Large intestine (tissue), 3 donors: ENCODE data around the gene GOLGA3. TPM values are rescaled to one million over a fixed set of nuclear protein-coding genes. Genes with fewer than 3 reads are reported as not detected.
"Not testable (repeated sequence)": the region's sequence is repeated elsewhere in the genome, so short reads cannot be mapped to it uniquely, and the experiment has no call there.

Source experiments
- DNase-seq, 2 donors: peaks; one replicate each; pipeline versions ENCODE4 v3.0.0 to v3.0.0-alpha.2; 2013
- H3K27ac ChIP-seq: one replicate; pipeline ENCODE4 v1.5.1; 2013; ENCODE audit warnings: low read length
- H3K27me3 ChIP-seq: 2 replicates; pipeline ENCODE4 v1.6.1; 2013; ENCODE audit warnings: low read length; ENCODE audit not compliant: control insufficient read depth, insufficient read depth
- H3K36me3 ChIP-seq: 2 replicates; pipeline ENCODE4 v1.6.1; 2013; ENCODE audit warnings: low read length; ENCODE audit not compliant: control insufficient read depth, insufficient read depth
- H3K4me1 ChIP-seq: one replicate; pipeline ENCODE4 v1.6.1; 2013; ENCODE audit warnings: low read length; ENCODE audit not compliant: control insufficient read depth, insufficient read depth
- H3K4me3 ChIP-seq: one replicate; pipeline ENCODE4 v1.5.1; 2013; ENCODE audit warnings: low read length
- H3K9me3 ChIP-seq: one replicate; pipeline ENCODE4 v1.6.1; 2013; ENCODE audit warnings: mild to moderate bottlenecking, low read depth, low read length, moderate library complexity; ENCODE audit not compliant: control insufficient read depth
- WGBS: methylation state at CpG from one replicate; pipeline ENCODE4 v1.1.5; 2013; ENCODE audit warnings: low lambda C conversion rate; ENCODE audit not compliant: insufficient coverage; 5-methylcytosine and 5-hydroxymethylcytosine counted together
- polyA plus RNA-seq: library from polyadenylated mRNA; unstranded; fragments of 120-200 nt; gene quantifications from one replicate; pipeline ENCODE4 v1.2.1, GENCODE V29; 2013

GOLGA3 gene
- polyA plus RNA-seq, 1 donor = 31.9 TPM

DNA sequence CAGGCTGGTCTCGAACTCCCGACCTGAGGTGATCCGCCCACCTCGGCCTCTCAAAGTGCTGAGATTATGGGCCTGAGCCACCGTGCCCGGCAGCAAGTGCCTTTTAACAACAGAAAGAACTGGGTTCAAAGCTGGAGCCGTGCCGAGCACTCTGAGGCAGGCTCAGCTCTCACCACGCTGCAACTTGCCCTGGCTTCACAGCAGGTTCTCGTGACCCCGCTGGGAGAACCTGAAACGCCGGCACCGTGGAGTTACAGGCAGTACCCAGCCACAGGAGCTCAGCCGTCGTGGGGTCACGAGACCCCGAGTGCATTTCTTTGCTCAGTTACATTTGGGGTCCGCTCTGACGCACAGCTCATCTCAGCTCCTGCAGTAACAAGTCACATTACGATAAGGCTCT lies 14.4 kb downstream of the GOLGA3 start:
- Histone ChIP-seq H3K36me3 (peaks cover 69% of the 10 kb centered on the region), H3K27ac (no peak overlapping the region), H3K9me3 (no peaks in the 10 kb centered on the region), H3K4me1 (no peaks in the 10 kb centered on the region), H3K4me3 (no peak overlapping the region), H3K27me3 (no peaks in the 10 kb centered on the region)
- DNase-seq = no peak
- WGBS = no CpG with 5 or more reads among the region's 21 CpGs

DNA sequence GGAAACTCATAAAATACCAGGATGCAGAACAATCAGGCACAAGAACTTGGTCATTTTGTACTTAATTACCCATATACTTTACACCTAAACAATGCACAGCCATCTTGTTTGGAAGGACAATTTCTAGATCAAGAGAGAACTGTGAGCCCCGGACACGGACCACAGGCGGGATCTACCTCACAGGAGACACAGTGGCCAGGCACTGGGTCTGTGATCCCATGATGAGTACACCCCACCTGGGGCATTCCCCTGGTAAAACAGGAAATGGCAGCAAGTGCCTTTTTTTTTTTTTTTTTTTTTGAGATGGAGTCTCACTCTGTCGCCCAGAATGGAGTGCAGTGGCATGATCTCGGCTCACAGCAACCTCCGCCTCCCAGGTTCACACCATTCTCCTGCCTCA lies 15.2 kb downstream of the GOLGA3 start:
- WGBS = no CpG with 5 or more reads among the region's 6 CpGs
- no peak for DNase-seq
- no peaks in the 10 kb centered on the region for H3K27me3 ChIP-seq

DNA sequence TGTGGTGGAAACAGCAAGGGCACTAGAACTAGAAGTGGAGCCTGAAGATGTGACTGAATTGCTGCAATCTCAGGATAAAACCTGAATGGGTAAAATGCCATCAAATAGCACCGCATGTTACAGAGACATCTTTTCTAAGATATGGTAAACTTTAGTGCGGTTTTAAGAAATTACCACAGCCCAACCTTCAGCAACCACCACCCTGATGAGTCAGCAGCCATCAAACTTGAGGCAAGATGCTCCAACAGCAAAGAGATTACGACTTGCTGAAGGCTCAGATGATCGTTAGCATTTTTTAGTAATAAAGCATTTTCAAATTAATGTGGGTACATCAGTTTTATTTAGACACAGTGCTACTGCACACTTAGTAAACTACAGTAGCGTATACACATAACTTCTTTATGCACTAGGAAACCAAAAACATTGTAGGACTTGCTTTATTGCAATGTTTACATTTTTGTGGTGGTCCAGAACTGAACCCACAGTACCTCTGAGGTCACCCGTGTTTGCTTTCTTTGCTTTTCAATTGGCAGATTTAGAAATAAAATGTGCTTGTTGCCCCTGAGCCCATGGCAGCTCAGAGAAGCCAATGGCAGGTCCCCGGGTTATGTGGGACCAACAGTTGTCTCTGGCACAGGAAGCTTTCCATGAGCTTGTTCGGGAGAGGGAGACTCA lies 15.9 kb downstream of the GOLGA3 start:
- H3K36me3 ChIP-seq = peaks cover 68% of the 10 kb centered on the region
- H3K9me3 ChIP-seq = no peaks in the 10 kb centered on the region
- no peaks in the 10 kb centered on the region for H3K4me1 ChIP-seq
- H3K4me3 ChIP-seq = no peak overlapping the region
- WGBS = no CpG with 5 or more reads among the region's 8 CpGs
- H3K27ac ChIP-seq = no peak overlapping the region
- H3K27me3 ChIP-seq = no peaks in the 10 kb centered on the region
- DNase-seq = no peak

More for the DNA sequence above, 15.2 kb downstream of the GOLGA3 start:
- no peak overlapping the region for H3K27ac ChIP-seq
- H3K36me3 ChIP-seq = peaks cover 67% of the 10 kb centered on the region
- no peak overlapping the region for H3K4me3 ChIP-seq
- H3K4me1 ChIP-seq = no peaks in the 10 kb centered on the region
- no peaks in the 10 kb centered on the region for H3K9me3 ChIP-seq

GRCh38 chr12:132809391-132809790 lies 19.3 kb downstream of the GOLGA3 start:
- not testable (repeated sequence) for H3K27me3 ChIP-seq, H3K9me3 ChIP-seq, H3K4me3 ChIP-seq, H3K27ac ChIP-seq, H3K4me1 ChIP-seq, DNase-seq
- H3K36me3 ChIP-seq = peaks cover 70% of the 10 kb centered on the region
- WGBS = no CpG with 5 or more reads among the region's 13 CpGs

GRCh38 chr12:132807295-132808092 lies 21.2 kb downstream of the GOLGA3 start:
- no peaks in the 10 kb centered on the region for H3K27me3 ChIP-seq
- DNase-seq = no peak
- peaks cover 72% of the 10 kb centered on the region for H3K36me3 ChIP-seq
- no peaks in the 10 kb centered on the region for H3K4me1 ChIP-seq
- no peak overlapping the region for H3K4me3 ChIP-seq
- no CpG with 5 or more reads among the region's 25 CpGs for WGBS
- no peak overlapping the region for H3K27ac ChIP-seq
- peaks cover 4% of the 10 kb centered on the region for H3K9me3 ChIP-seq

- no peaks in the 10 kb centered on the region for H3K27me3 ChIP-seq
- H3K27ac ChIP-seq = no peak overlapping the region
- no peak overlapping the region for H3K4me3 ChIP-seq
- H3K9me3 ChIP-seq = peaks cover 4% of the 10 kb centered on the region
- H3K4me1 ChIP-seq = no peaks in the 10 kb centered on the region
- no peak for DNase-seq
- peaks cover 74% of the 10 kb centered on the region for H3K36me3 ChIP-seq
- WGBS = 100% methylated on average over 9 of the region's 18 CpGs
These were observed 21.8 kb downstream of the GOLGA3 start for GRCh38 chr12:132806857-132807256.

DNA sequence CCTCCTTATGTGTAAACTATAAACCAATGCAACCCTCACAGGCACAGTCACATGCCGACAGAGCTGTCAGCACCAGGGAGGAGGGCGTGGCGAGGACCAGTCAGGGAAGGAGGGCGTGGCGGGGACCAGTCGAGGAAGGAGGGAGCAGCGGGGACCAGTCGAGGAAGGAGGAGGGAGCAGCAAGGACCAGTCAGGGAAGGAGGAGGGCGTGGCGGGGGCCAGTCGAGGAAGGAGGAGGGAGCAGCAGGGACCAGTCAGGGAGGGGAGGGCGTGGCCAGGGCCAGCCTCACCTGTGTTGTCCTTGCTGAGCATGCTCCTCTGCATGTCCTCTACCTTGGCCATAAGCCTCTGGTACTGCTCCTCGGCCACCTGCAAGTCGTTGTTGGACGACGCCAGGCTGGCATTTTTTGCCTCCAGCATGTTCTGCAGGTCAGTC lies 24.2 kb downstream of the GOLGA3 start:
- no CpG with 5 or more reads among the region's 16 CpGs for WGBS
- H3K4me1 ChIP-seq = no peaks in the 10 kb centered on the region
- peak in 1 of 2 donors; percentile 44 for DNase-seq
- H3K27me3 ChIP-seq = no peaks in the 10 kb centered on the region
- peaks cover 4% of the 10 kb centered on the region for H3K9me3 ChIP-seq
- peaks cover 80% of the 10 kb centered on the region for H3K36me3 ChIP-seq
- no peak overlapping the region for H3K27ac ChIP-seq
- no peak overlapping the region for H3K4me3 ChIP-seq

DNA sequence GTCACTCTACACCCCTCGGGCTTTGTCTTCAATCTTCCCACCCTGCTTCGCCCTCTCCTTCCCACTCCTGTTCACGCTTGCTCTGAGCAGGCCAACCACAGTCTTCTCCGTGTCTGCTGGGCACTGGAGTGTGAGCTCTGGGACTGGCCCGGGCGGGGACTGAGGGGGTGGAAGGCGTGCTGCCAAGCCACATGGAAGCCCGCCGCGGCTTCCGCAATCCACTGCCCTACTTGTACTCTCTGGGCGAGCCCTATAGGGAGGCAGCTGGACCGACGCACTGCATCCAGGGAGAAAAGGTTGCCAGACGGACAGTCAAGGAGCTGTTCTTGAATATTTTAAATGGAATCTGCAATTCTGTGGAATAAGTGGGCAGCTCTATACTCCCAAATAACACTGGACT lies 24.8 kb downstream of the GOLGA3 start:
- H3K36me3 ChIP-seq = peaks cover 85% of the 10 kb centered on the region
- no CpG with 5 or more reads among the region's 15 CpGs for WGBS

DNA sequence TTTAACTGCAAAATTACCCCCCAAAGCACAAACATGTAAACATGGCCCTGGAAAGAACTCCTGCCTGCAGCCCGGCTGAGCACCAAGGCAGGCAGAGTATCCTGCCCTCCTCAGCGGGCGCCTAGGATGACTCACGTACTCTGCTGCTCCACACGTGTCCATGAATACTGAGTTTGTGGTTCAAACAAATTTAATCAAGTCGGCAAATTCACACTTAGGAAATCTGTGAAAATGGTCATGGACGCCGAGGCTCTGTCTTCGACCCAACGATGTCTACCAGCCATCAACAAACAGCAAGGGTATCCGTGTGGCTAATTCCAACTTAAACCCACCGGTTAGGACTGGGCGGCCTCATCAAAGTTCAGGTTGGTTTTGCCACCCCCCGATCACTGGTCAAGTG lies 25.5 kb downstream of the GOLGA3 start:
- Histone ChIP-seq H3K27ac (no peak overlapping the region), H3K27me3 (no peaks in the 10 kb centered on the region), H3K9me3 (peaks cover 4% of the 10 kb centered on the region), H3K4me1 (no peaks in the 10 kb centered on the region), H3K4me3 (no peak overlapping the region), H3K36me3 (peaks cover 86% of the 10 kb centered on the region)
- WGBS = 94% methylated on average over 3 of the region's 14 CpGs
- DNase-seq = no peak

More for the DNA sequence above, 24.8 kb downstream of the GOLGA3 start:
- peaks cover 4% of the 10 kb centered on the region for H3K9me3 ChIP-seq
- no peak overlapping the region for H3K27ac ChIP-seq
- DNase-seq = no peak
- no peaks in the 10 kb centered on the region for H3K4me1 ChIP-seq
- no peak overlapping the region for H3K4me3 ChIP-seq
- H3K27me3 ChIP-seq = no peaks in the 10 kb centered on the region

- no CpG with 5 or more reads among the region's 28 CpGs for WGBS
- Histone ChIP-seq H3K27me3 (no peaks in the 10 kb centered on the region), H3K4me3 (no peak overlapping the region), H3K36me3 (peaks cover 86% of the 10 kb centered on the region), H3K27ac (no peak overlapping the region), H3K9me3 (peaks cover 4% of the 10 kb centered on the region), H3K4me1 (no peaks in the 10 kb centered on the region)
- DNase-seq = no peak
These were observed 26.9 kb downstream of the GOLGA3 start for GRCh38 chr12:132801741-132802140.
